Spleen (tissue), 11 donors: Measurements from ENCODE around the gene CCDC83. TPM values are rescaled to one million over a fixed set of nuclear protein-coding genes. Genes with fewer than 3 reads are reported as not detected.

Experiments
- DNase-seq: peaks from one replicate; pipeline ENCODE4 v3.0.0-alpha.2; 2020
- H3K27ac ChIP-seq, 8 donors: fragments of 200-600 bp; sonication (generic) in 7 of 8; 1 replicate in 4 of 8; 2 replicates in 4 of 8; pipeline versions ENCODE4 v1.5.0 to v1.8.0; 2016 to 2021; ENCODE audit warnings: inconsistent platforms in 4 of 8, mild to moderate bottlenecking in 4 of 8, moderate library complexity in 1 of 8
- H3K27me3 ChIP-seq, 7 donors: fragments of 200-600 bp; sonication (generic) in 6 of 7; replicated peaks in 1 of 7; 1 replicate in 4 of 7; 2 replicates in 3 of 7; pipeline versions ENCODE4 v1.5.0 to v1.8.0; 2016 to 2021; ENCODE audit warnings: inconsistent platforms in 3 of 7, mild to moderate bottlenecking in 1 of 7
- H3K36me3 ChIP-seq, 6 donors: fragments of 200-600 bp; sonication (generic) in 5 of 6; 1 replicate in 4 of 6; 2 replicates in 2 of 6; pipeline versions ENCODE4 v1.5.0 to v1.8.0; 2016 to 2021; ENCODE audit warnings: inconsistent platforms in 2 of 6
- H3K4me1 ChIP-seq, 6 donors: fragments of 200-600 bp; sonication (generic) in 5 of 6; 1 replicate in 3 of 6; 2 replicates in 3 of 6; pipeline versions ENCODE4 v1.5.0 to v1.8.0; 2016 to 2021; ENCODE audit warnings: inconsistent platforms in 3 of 6
- H3K4me3 ChIP-seq, 8 donors: fragments of 200-600 bp; sonication (generic) in 7 of 8; 1 replicate in 4 of 8; 2 replicates in 4 of 8; pipeline versions ENCODE4 v1.5.0 to v1.8.0; 2016 to 2021; ENCODE audit warnings: inconsistent platforms in 4 of 8, mild to moderate bottlenecking in 4 of 8, moderate library complexity in 2 of 8
- H3K9me3 ChIP-seq, 8 donors: fragments of 200-600 bp; sonication (generic) in 7 of 8; 1 replicate in 4 of 8; 2 replicates in 4 of 8; pipeline versions ENCODE4 v1.5.0 to v1.8.0; 2016 to 2021; ENCODE audit warnings: inconsistent platforms in 4 of 8
- CTCF ChIP-seq, 11 experiments: fragments of 200-600 bp in 7 of 11; fragments of 450-650 bp in 4 of 11; sonication (generic) in 4 of 11; IDR thresholded peaks in 8 of 11; conservative IDR thresholded peaks in 3 of 11; 1 replicate in 7 of 11; 2 replicates in 4 of 11; pipeline versions ENCODE4 v1.4.0 to v1.8.0; 2016 to 2021; ENCODE audit warnings: antibody characterized with exemption in 11 of 11, inconsistent platforms in 4 of 11, mild to moderate bottlenecking in 1 of 11
- POLR2A ChIP-seq, 3 donors: fragments of 450-650 bp; IDR thresholded peaks; one replicate each; pipeline ENCODE4 v1.5.1; 2017; ENCODE audit warnings: antibody characterized with exemption in 3 of 3, mild to moderate bottlenecking in 1 of 3
- POLR2AphosphoS5 ChIP-seq, 3 donors: sonication (generic); formaldehyde crosslinking; IDR thresholded peaks; one replicate each; pipeline ENCODE4 v1.5.1; 2017; ENCODE audit warnings: antibody characterized with exemption in 3 of 3
- WGBS, 5 donors: extraction: QIAGEN DNeasy Blood & Tissue Kit in 3 of 5; methylation state at CpG; one replicate each; pipeline versions ENCODE4 v1.1.5 to v1.1.7; 2013 to 2018; 5-methylcytosine and 5-hydroxymethylcytosine counted together
- intact Hi-C: fragments of 100-400 bp; cut with DNase I; formaldehyde crosslinking; loops from one replicate; pipeline ENCODE4 v1.15.0; 2023; ENCODE audit warnings: low total_unique reads
- polyA plus RNA-seq, 3 donors: library from polyadenylated mRNA; stranded (reverse); fragments of 200-250 nt; gene quantifications; one replicate each; pipeline ENCODE4 v1.2.1, GENCODE V29; 2013
- total RNA-seq, 7 donors: library from RNA; depleted of rRNA in 3 of 7; stranded (reverse); fragments of >200 nt in 3 of 7; fragmentation: NEBNext Ultra II Directional in 4 of 7; extraction: Animal tissue kit (Norgen Biotek cat#: 25700) in 4 of 7; gene quantifications; one replicate each; pipeline versions ENCODE4 v1.1.0 to v1.2.1, GENCODE V29; 2016 to 2021
- donor health status: healthy with polysubstance abuse.
- donor health status: DM: no; HTN: no; CAD: no; lungs with moderate emphysema.
- donor health status: DM: no; HTN: no; CAD: no.
- donor health status: Bipolar disorder and iron deficiency.
- donor health status: healthy.
- donor health status: DM: no; HTN: no; CAD: no.
- donor health status: DM: yes; HTN: yes; CAD: no.

The CCDC83 gene
- total and polyA plus RNA-seq, 10 donors, result not detected

- intact Hi-C loops, result no loop called here
- H3K4me3 ChIP-seq, result no peak overlapping the region
- WGBS, 5 donors, result 66 to 85% (median 74%) methylated on average over 2 of the region's 2 CpGs
- H3K27me3 ChIP-seq, result no peaks in the 10 kb centered on the region
- TF ChIP-seq POLR2AphosphoS5 (IDR thresholded peaks at IDR 0.05), result no peak
- no peak for TF ChIP-seq CTCF (IDR thresholded peaks at IDR 0.05 in 8 of 11, conservative IDR thresholded peaks at IDR 0.05 in 3 of 11)
- no peak for TF ChIP-seq POLR2A (IDR thresholded peaks at IDR 0.05)
- peaks cover 0 to 6% (median 0%) of the 10 kb centered on the region in 8 donors for H3K9me3 ChIP-seq
- H3K4me1 ChIP-seq, result no peaks in the 10 kb centered on the region
- no peak overlapping the region for H3K27ac ChIP-seq
- DNase-seq, result no peak
- no peaks in the 10 kb centered on the region for H3K36me3 ChIP-seq
These were observed 10.6 kb upstream of the CCDC83 start for GRCh38 chr11:85844439-85845123.

GRCh38 chr11:85845124-85845631, 10.0 kb upstream of the CCDC83 start:
- TF ChIP-seq POLR2A (IDR thresholded peaks at IDR 0.05), result no peak
- no peak for TF ChIP-seq POLR2AphosphoS5 (IDR thresholded peaks at IDR 0.05)
- TF ChIP-seq CTCF (IDR thresholded peaks at IDR 0.05 in 8 of 11, conservative IDR thresholded peaks at IDR 0.05 in 3 of 11), result no peak
- H3K9me3 ChIP-seq, result peaks cover 0 to 6% (median 0%) of the 10 kb centered on the region in 8 donors
- no peaks in the 10 kb centered on the region for H3K27me3 ChIP-seq
- WGBS, 5 donors, result 93 to 100% (median 96%) methylated on average over 1 of the region's 1 CpG
- H3K4me1 ChIP-seq, result no peaks in the 10 kb centered on the region
- DNase-seq, result no peak
- intact Hi-C loops, result no loop called here
- H3K27ac ChIP-seq, result no peak overlapping the region
- no peaks in the 10 kb centered on the region for H3K36me3 ChIP-seq
- no peak overlapping the region for H3K4me3 ChIP-seq

GRCh38 chr11:85847436-85847835, 7.7 kb upstream of the CCDC83 start:
- Histone ChIP-seq H3K9me3 (peaks cover 0 to 6% (median 0%) of the 10 kb centered on the region in 8 donors), H3K4me3 (no peak overlapping the region), H3K27ac (no peak overlapping the region), H3K36me3 (no peaks in the 10 kb centered on the region), H3K4me1 (no peaks in the 10 kb centered on the region), H3K27me3 (no peaks in the 10 kb centered on the region)
- no peak for DNase-seq
- intact Hi-C loops, result no loop called here
- TF ChIP-seq CTCF (IDR thresholded peaks at IDR 0.05 in 8 of 11, conservative IDR thresholded peaks at IDR 0.05 in 3 of 11), result no peak
- TF ChIP-seq POLR2AphosphoS5 (IDR thresholded peaks at IDR 0.05), result no peak
- no peak for TF ChIP-seq POLR2A (IDR thresholded peaks at IDR 0.05)

- intact Hi-C loops, result no loop called here
- Histone ChIP-seq H3K9me3 (peaks cover 0 to 6% (median 0%) of the 10 kb centered on the region in 8 donors), H3K4me1 (no peaks in the 10 kb centered on the region), H3K27me3 (no peaks in the 10 kb centered on the region), H3K36me3 (no peaks in the 10 kb centered on the region), H3K4me3 (no peak overlapping the region), H3K27ac (no peak overlapping the region)
- WGBS, 5 donors, result 90 to 98% (median 95%) methylated on average over 3 of the region's 3 CpGs
- no peak for DNase-seq
- TF ChIP-seq POLR2A (IDR thresholded peaks at IDR 0.05) (no peak), CTCF (IDR thresholded peaks at IDR 0.05 in 8 of 11, conservative IDR thresholded peaks at IDR 0.05 in 3 of 11) (no peak), POLR2AphosphoS5 (IDR thresholded peaks at IDR 0.05) (no peak)
These were observed 7.2 kb upstream of the CCDC83 start for GRCh38 chr11:85848006-85848405.
